Endothelial cell of umbilical vein (primary cell): ENCODE measurements around the gene SDK2. TPM values are rescaled to one million over a fixed set of nuclear protein-coding genes. Genes with fewer than 3 reads are reported as not detected.

ENCODE experiments used
- BruUV-seq: library from RNA; stranded (reverse); fragments of 400-500 nt; replicated peaks from 2 replicates; lab custom pipeline; 2021; lab: Mats Ljungman, UMichigan
- CTCF ChIA-PET: fragments of 300-600, 350-600 bp; sonication (Branson Sonifier 250); formaldehyde crosslinking; loops from one replicate; lab custom pipeline; 2021; ENCODE audit warnings: antibody characterized with exemption, inconsistent platforms; lab: Charles Lee
- POLR2A ChIA-PET: fragments of 300-600, 350-600 bp; sonication (Branson Sonifier 250); formaldehyde crosslinking; loops from one replicate; lab custom pipeline; 2021; ENCODE audit warnings: antibody characterized with exemption, inconsistent platforms; lab: Charles Lee
- DNase-seq: peaks from one replicate; pipeline ENCODE4 v3.0.0-alpha.2; 2011; ENCODE audit warnings: low read depth, low spot score
- FAIRE-seq: peaks from 2 replicates; lab custom pipeline; 2011; peaks lifted over from hg19 to GRCh38; lab: Jason Lieb, UNC
- H2AFZ ChIP-seq: 2 replicates; pipeline ENCODE4 v1.6.0; 2012; ENCODE audit warnings: low read depth, low read length, control low read depth, inconsistent platforms
- H3K27ac ChIP-seq: 2 replicates; pipeline ENCODE4 v1.5.1; 2011; ENCODE audit warnings: low read depth, mild to moderate bottlenecking, control low read depth, low read length, moderate library complexity; ENCODE audit not compliant: insufficient read depth
- H3K27me3 ChIP-seq, 2 experiments: 2 replicates each; pipeline versions ENCODE4 v1.6.0 to v1.6.1; 2011; ENCODE audit warnings: low read length in 2 of 2, mixed read lengths in 1 of 2; ENCODE audit not compliant: control insufficient read depth in 2 of 2, insufficient read depth in 2 of 2
- H3K36me3 ChIP-seq, 2 experiments: 2 replicates in 1 of 2; 3 replicates in 1 of 2; pipeline ENCODE4 v1.5.1; 2011; ENCODE audit warnings: low read length in 2 of 2, mild to moderate bottlenecking in 1 of 2, moderate library complexity in 1 of 2; ENCODE audit not compliant: control insufficient read depth in 2 of 2, insufficient read depth in 2 of 2; ENCODE audit errors: extremely low read depth in 1 of 2
- H3K4me1 ChIP-seq: 3 replicates; pipeline ENCODE4 v1.5.1; 2011; ENCODE audit warnings: mild to moderate bottlenecking, low read length; ENCODE audit not compliant: control insufficient read depth, insufficient read depth; ENCODE audit errors: extremely low read depth
- H3K4me2 ChIP-seq: 2 replicates; pipeline ENCODE4 v1.6.1; 2011; ENCODE audit warnings: low read length, control low read depth, mixed read lengths; ENCODE audit not compliant: insufficient read depth
- H3K4me3 ChIP-seq, 3 experiments: fragments of 200-600 bp in 1 of 3; sonication (generic), shearing (Covaris generic) in 1 of 3; replicated peaks in 1 of 3; 2 replicates each; pipeline ENCODE4 v1.5.1; 2011 to 2016; ENCODE audit warnings: control low read depth in 3 of 3, low read length in 3 of 3, mild to moderate bottlenecking in 2 of 3, inconsistent platforms in 1 of 3, low read depth in 1 of 3, moderate library complexity in 1 of 3; ENCODE audit not compliant: insufficient read depth in 1 of 3
- H3K79me2 ChIP-seq: 2 replicates; pipeline ENCODE4 v1.6.0; 2012; ENCODE audit warnings: low read length, inconsistent platforms; ENCODE audit not compliant: control insufficient read depth, insufficient read depth
- H3K9ac ChIP-seq: replicated peaks from 2 replicates; pipeline ENCODE3; 2011; ENCODE audit warnings: low read length, control low read depth; ENCODE audit not compliant: insufficient read depth; ENCODE audit errors: extremely low read depth
- H3K9me1 ChIP-seq: replicated peaks from 3 replicates; pipeline ENCODE4 v1.6.0; 2011; ENCODE audit warnings: mild to moderate bottlenecking, low read length; ENCODE audit not compliant: control insufficient read depth, insufficient read depth; ENCODE audit errors: extremely low read depth
- H3K9me3 ChIP-seq: replicated peaks from 2 replicates; pipeline ENCODE4 v1.5.1; 2012; ENCODE audit warnings: low read length, inconsistent platforms; ENCODE audit not compliant: control insufficient read depth, insufficient read depth
- H4K20me1 ChIP-seq: replicated peaks from 2 replicates; pipeline ENCODE3; 2011; ENCODE audit warnings: mild to moderate bottlenecking, low read length; ENCODE audit not compliant: control insufficient read depth, insufficient read depth; ENCODE audit errors: extremely low read depth
- EZH2 ChIP-seq: IDR thresholded peaks from 2 replicates; pipeline ENCODE4 v1.6.1; 2012; ENCODE audit warnings: borderline replicate concordance, low read depth, mild to moderate bottlenecking, moderate library complexity, low read length, inconsistent platforms; ENCODE audit not compliant: severe bottlenecking
- FOS ChIP-seq: IDR thresholded peaks from 2 replicates; pipeline ENCODE4 v1.6.1; 2011; ENCODE audit warnings: mild to moderate bottlenecking, low read length, moderate library complexity, borderline replicate concordance; ENCODE audit not compliant: insufficient read depth
- GATA2 ChIP-seq: IDR thresholded peaks from 2 replicates; pipeline ENCODE4 v1.7.0; 2011; ENCODE audit warnings: low read depth, mild to moderate bottlenecking, moderate library complexity, mixed read lengths, low read length; ENCODE audit not compliant: insufficient read length, insufficient read depth
- JUN ChIP-seq: IDR thresholded peaks from 2 replicates; pipeline ENCODE4 v1.6.1; 2011; ENCODE audit warnings: borderline replicate concordance, low read depth; ENCODE audit not compliant: insufficient read length, insufficient read depth
- MYC ChIP-seq: IDR thresholded peaks from one replicate; pipeline ENCODE4 v1.6.1; 2011; ENCODE audit warnings: mild to moderate bottlenecking, low read depth, low read length
- POLR2A ChIP-seq: IDR thresholded peaks from 2 replicates; pipeline ENCODE4 v1.6.1; 2012; ENCODE audit warnings: low read depth, mild to moderate bottlenecking, control low read depth, low read length
- POLR2AphosphoS5 ChIP-seq: IDR thresholded peaks from 2 replicates; pipeline ENCODE4 v1.6.1; 2012; ENCODE audit warnings: low read depth, mild to moderate bottlenecking, control low read depth, low read length, moderate library complexity; ENCODE audit not compliant: insufficient read depth
- dilution Hi-C: fragments of 300-500 bp; cut with MboI; formaldehyde crosslinking; loops from one replicate; pipeline ENCODE4 v1.15.0; 2019; ENCODE audit warnings: low sequenced_read_pairs; ENCODE audit not compliant: extremely low pct_ligation_motif_present
- intact Hi-C: fragments of 100-400 bp; cut with micrococcal nuclease; formaldehyde crosslinking; loops from one replicate; pipeline ENCODE4 v1.10.0; 2022
- polyA plus RNA-seq, 4 experiments: library from polyadenylated mRNA; depleted of rRNA in 3 of 4; stranded (reverse) in 3 of 4; unstranded in 1 of 4; fragments of >200 nt; gene quantifications; 2 replicates each; pipeline versions ENCODE4 v1.2.1 to v1.2.3, GENCODE V29; 2011 to 2012; ENCODE audit warnings: missing spikeins in 1 of 4
- total RNA-seq: library from RNA; stranded (reverse); gene quantifications from 2 replicates; pipeline ENCODE4 v1.2.3, GENCODE V29; 2021
- TF ChIP-seq, protein P1 (sequence below): IDR thresholded peaks from 2 replicates; pipeline ENCODE4 v1.6.1; 2011; ENCODE audit not compliant: insufficient read depth, insufficient read length
- TF ChIP-seq, protein P2 (sequence below), 2 donors: IDR thresholded peaks; 1 replicate in 1 of 2; 2 replicates in 1 of 2; pipeline ENCODE4 v1.5.1; 2011; ENCODE audit warnings: low read length in 2 of 2, mild to moderate bottlenecking in 2 of 2, moderate library complexity in 2 of 2, control low read depth in 1 of 2, inconsistent platforms in 1 of 2, low read depth in 1 of 2; ENCODE audit not compliant: insufficient read depth in 1 of 2; ENCODE audit errors: extremely low read depth in 1 of 2

SDK2 gene
- total and polyA plus RNA-seq, 2 donors (not counting 3 experiments of a cell fraction or from before 2014, with no cell fraction given), result not detected

DNA sequence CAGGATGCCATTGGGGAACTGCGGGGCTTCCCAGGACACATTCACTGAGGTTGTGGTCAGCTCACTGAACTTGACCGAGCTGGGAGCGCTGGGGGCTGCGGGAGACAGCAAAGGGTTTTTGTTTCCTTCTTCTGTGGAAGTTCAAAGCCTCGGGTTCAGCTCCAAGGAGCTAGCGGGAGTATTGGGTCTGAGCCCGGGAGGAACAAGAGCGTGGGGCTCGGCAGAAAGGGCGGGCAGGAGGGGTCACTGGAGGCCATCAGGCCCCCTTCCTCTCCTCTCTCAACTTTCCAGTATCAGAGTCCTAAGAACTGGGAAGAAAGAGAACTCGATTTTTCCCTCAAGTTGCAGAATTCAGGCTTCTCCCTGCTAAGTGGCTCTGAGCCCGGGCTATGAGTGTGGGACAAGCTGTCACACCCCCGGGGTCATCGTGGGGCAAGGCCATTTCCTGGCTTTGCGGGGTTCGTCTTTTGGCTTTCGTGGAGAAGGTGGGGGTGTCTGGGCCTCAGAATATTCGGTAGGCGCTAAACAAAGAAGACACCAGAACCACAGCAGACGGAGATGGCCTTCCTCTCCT is 278.9 kb downstream of the SDK2 start:
- DNase-seq (no peak), FAIRE-seq (no peak)
- H3K4me2 ChIP-seq, result no peak overlapping the region
- H3K36me3 ChIP-seq, result no peaks in the 10 kb centered on the region
- no peak overlapping the region for H3K27ac ChIP-seq
- no peak overlapping the region for H3K9ac ChIP-seq
- no peak overlapping the region for H3K4me3 ChIP-seq
- TF ChIP-seq GATA2, result no peak
- TF ChIP-seq, protein P1, sequence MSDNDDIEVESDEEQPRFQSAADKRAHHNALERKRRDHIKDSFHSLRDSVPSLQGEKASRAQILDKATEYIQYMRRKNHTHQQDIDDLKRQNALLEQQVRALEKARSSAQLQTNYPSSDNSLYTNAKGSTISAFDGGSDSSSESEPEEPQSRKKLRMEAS, result no peak
- TF ChIP-seq, protein P2, sequence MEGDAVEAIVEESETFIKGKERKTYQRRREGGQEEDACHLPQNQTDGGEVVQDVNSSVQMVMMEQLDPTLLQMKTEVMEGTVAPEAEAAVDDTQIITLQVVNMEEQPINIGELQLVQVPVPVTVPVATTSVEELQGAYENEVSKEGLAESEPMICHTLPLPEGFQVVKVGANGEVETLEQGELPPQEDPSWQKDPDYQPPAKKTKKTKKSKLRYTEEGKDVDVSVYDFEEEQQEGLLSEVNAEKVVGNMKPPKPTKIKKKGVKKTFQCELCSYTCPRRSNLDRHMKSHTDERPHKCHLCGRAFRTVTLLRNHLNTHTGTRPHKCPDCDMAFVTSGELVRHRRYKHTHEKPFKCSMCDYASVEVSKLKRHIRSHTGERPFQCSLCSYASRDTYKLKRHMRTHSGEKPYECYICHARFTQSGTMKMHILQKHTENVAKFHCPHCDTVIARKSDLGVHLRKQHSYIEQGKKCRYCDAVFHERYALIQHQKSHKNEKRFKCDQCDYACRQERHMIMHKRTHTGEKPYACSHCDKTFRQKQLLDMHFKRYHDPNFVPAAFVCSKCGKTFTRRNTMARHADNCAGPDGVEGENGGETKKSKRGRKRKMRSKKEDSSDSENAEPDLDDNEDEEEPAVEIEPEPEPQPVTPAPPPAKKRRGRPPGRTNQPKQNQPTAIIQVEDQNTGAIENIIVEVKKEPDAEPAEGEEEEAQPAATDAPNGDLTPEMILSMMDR (IDR thresholded peaks at IDR 0.05; ENCODE audit: extremely low read depth in 1 of 2, insufficient read depth in 1 of 2, low read depth in 1 of 2, low read length in 2 of 2), result no peak
- TF ChIP-seq EZH2, result no peak
- no peak for TF ChIP-seq MYC
- no peak for TF ChIP-seq FOS
- TF ChIP-seq JUN, result no peak
- TF ChIP-seq POLR2A, result no peak
- TF ChIP-seq POLR2AphosphoS5, result no peak
- no peaks in the 10 kb centered on the region for H4K20me1 ChIP-seq
- POLR2A ChIA-PET, result no interaction called here
- no peaks in the 10 kb centered on the region for H3K9me3 ChIP-seq
- H3K27me3 ChIP-seq, result no peaks in the 10 kb centered on the region
- no TSS peak for BruUV-seq
- CTCF ChIA-PET, result interaction anchor here (0.9 to 1.6 kb wide), 3 partner anchors 55 to 640 kb away, joined by 3 read pairs; no protein-coding TSS in a partner anchor
- H3K9me1 ChIP-seq, result no peaks in the 10 kb centered on the region
- H3K4me1 ChIP-seq, result no peaks in the 10 kb centered on the region
- intact Hi-C loops (no loop called here), dilution Hi-C loops (no loop called here)
- H3K79me2 ChIP-seq, result no peaks in the 10 kb centered on the region
- H2AFZ ChIP-seq, result no peak overlapping the region
